Upper lobe of right lung (tissue), 1 donor: Measurements from ENCODE around the gene NCEH1. TPM values are rescaled to one million over a fixed set of nuclear protein-coding genes. Genes with fewer than 3 reads are reported as not detected.
A peak's percentile ranks its signal among the peaks of the same experiment; 100 is the strongest.
"Not testable (repeated sequence)": the region's sequence is repeated elsewhere in the genome, so short reads cannot be mapped to it uniquely, and the experiment has no call there.

Experiments used
- ATAC-seq: fragments of 200-7000 bp; cut with Tn5 transposase; one replicate; pipeline ENCODE4 v1.9.1; 2020; ENCODE audit warnings: mild to moderate bottlenecking, moderate library complexity
- DNase-seq: peaks from one replicate; pipeline ENCODE4 v3.0.0-alpha.2; 2020
- H3K27ac ChIP-seq: fragments of 200-600 bp; one replicate; pipeline ENCODE4 v1.8.0; 2022
- H3K27me3 ChIP-seq: fragments of 200-600 bp; one replicate; pipeline ENCODE4 v1.8.0; 2022; ENCODE audit warnings: mild to moderate bottlenecking
- H3K36me3 ChIP-seq: fragments of 200-600 bp; one replicate; pipeline ENCODE4 v1.8.0; 2022
- H3K4me1 ChIP-seq: fragments of 200-600 bp; one replicate; pipeline ENCODE4 v1.8.0; 2022
- H3K4me3 ChIP-seq: fragments of 200-600 bp; one replicate; pipeline ENCODE4 v1.8.0; 2022; ENCODE audit warnings: mild to moderate bottlenecking
- H3K9me3 ChIP-seq: fragments of 200-600 bp; one replicate; pipeline ENCODE4 v1.8.0; 2022
- intact Hi-C: fragments of 100-400 bp; cut with DNase I; formaldehyde crosslinking; loops from one replicate; pipeline ENCODE4 v1.11.0; 2022
- total RNA-seq: library from RNA; stranded (reverse); fragmentation: NEBNext Ultra II Directional; extraction: Animal tissue kit (Norgen Biotek cat#: 25700); gene quantifications from one replicate; pipeline ENCODE4 v1.2.1, GENCODE V29; 2021
- TF ChIP-seq, protein P1 (sequence below): fragments of 200-600 bp; IDR thresholded peaks from one replicate; pipeline ENCODE4 v1.8.0; 2022; ENCODE audit warnings: antibody characterized with exemption
- donor health status: DM: no; HTN: yes; CAD: no; lungs with severe emphysema.

NCEH1 gene
- total RNA-seq, 1 donor from 2014 or later = 62.1 TPM

DNA sequence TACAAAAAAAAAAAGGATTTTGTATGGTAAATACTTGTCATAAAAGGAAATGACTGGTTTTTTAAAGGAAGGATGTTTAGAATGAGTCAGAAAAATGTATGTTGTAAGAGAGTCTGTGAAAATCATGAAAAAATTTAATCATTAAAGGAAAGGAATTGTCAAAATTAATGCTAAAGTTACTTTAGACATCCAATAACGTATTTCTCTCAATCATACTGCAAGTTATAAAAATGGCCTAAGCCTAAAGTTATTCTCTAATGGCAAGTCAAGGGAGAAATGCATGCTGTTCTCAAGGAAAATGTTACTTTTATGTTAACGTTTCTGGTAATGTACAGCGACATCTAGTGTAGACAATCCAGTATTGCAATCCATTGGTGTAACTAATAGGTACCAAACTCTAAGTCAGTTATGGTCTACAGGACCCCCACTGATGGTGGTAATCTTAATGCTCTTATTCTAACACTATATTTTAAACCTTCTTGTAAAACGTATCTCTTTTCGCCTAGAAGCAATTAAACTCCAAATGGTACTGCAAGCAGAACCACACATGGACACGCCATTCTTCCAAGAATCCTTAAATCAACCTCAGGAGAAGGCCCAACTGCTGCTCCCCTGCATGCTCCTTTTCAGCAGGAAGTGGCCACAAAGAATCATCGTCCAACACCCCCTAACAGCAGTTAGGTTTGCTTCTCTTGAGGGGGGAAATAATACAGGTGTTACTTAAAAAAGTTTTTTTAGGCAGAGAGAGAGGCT, 35.2 kb downstream of the NCEH1 start:
- Histone ChIP-seq H3K4me1 (peaks cover 18% of the 10 kb centered on the region), H3K9me3 (no peaks in the 10 kb centered on the region), H3K27me3 (no peaks in the 10 kb centered on the region), H3K27ac (no peak overlapping the region), H3K36me3 (no peaks in the 10 kb centered on the region), H3K4me3 (no peak overlapping the region)
- DNase-seq = no peak
- peak; percentile 48 for ATAC-seq
- TF ChIP-seq, protein P1, sequence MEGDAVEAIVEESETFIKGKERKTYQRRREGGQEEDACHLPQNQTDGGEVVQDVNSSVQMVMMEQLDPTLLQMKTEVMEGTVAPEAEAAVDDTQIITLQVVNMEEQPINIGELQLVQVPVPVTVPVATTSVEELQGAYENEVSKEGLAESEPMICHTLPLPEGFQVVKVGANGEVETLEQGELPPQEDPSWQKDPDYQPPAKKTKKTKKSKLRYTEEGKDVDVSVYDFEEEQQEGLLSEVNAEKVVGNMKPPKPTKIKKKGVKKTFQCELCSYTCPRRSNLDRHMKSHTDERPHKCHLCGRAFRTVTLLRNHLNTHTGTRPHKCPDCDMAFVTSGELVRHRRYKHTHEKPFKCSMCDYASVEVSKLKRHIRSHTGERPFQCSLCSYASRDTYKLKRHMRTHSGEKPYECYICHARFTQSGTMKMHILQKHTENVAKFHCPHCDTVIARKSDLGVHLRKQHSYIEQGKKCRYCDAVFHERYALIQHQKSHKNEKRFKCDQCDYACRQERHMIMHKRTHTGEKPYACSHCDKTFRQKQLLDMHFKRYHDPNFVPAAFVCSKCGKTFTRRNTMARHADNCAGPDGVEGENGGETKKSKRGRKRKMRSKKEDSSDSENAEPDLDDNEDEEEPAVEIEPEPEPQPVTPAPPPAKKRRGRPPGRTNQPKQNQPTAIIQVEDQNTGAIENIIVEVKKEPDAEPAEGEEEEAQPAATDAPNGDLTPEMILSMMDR = peak; percentile 85
- intact Hi-C loops = no loop called here

DNA sequence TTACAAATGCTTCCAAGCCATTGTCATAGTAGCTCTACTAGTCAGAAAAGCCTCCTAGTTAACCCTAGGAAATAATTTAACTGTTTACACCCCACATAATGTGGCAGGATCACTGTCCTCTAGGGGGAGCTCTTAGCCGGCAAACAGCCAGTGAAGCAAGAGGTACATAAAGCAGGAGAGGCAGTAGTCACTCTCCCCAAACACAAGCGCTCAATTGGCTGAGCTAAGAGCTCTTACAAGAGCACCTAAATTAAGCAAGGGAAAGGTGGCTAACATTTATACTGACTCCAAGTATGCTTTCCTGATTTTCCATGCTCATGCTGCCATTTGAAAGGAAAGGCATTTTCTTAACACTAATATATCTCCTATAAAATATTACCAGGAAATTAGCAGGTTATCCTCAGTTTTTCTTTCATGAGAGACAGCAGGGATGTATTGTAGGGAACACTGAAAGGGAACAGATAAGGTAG, 37.6 kb downstream of the NCEH1 start:
- peaks cover 18% of the 10 kb centered on the region for H3K4me1 ChIP-seq
- intact Hi-C loops = no loop called here
- peak; percentile 96 for ATAC-seq
- H3K4me3 ChIP-seq = no peak overlapping the region
- H3K27ac ChIP-seq = peak overlapping the region; percentile 24
- no peaks in the 10 kb centered on the region for H3K27me3 ChIP-seq
- DNase-seq = peak; percentile 73
- TF ChIP-seq, protein P1 = peak; percentile 69
- H3K36me3 ChIP-seq = no peaks in the 10 kb centered on the region
- H3K9me3 ChIP-seq = no peaks in the 10 kb centered on the region

DNA sequence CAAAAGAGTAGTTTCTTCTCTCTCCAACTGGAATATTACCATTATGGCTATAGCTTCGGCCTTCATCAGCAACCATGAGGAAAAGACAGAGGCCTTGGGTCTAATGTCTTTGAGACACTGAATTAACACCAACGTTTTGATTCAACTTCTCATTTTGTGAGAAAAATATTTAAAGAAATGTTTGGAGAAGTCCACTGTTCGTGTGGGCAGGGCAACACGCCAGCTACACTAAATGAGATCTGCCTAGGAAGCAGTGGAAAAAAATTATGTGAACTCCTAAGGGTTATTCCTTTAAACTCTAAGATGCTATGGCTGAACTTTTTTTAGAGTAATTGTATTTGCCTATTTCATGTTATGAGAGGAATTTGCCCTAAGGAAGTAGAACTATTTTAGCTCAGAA, 41.8 kb downstream of the NCEH1 start:
- H3K4me3 ChIP-seq = no peak overlapping the region
- no peak overlapping the region for H3K27ac ChIP-seq
- intact Hi-C loops = no loop called here
- H3K4me1 ChIP-seq = peaks cover 12% of the 10 kb centered on the region
- ATAC-seq (no peak), DNase-seq (no peak)
- no peaks in the 10 kb centered on the region for H3K27me3 ChIP-seq
- no peaks in the 10 kb centered on the region for H3K36me3 ChIP-seq
- no peaks in the 10 kb centered on the region for H3K9me3 ChIP-seq
- TF ChIP-seq, protein P1 = no peak

DNA sequence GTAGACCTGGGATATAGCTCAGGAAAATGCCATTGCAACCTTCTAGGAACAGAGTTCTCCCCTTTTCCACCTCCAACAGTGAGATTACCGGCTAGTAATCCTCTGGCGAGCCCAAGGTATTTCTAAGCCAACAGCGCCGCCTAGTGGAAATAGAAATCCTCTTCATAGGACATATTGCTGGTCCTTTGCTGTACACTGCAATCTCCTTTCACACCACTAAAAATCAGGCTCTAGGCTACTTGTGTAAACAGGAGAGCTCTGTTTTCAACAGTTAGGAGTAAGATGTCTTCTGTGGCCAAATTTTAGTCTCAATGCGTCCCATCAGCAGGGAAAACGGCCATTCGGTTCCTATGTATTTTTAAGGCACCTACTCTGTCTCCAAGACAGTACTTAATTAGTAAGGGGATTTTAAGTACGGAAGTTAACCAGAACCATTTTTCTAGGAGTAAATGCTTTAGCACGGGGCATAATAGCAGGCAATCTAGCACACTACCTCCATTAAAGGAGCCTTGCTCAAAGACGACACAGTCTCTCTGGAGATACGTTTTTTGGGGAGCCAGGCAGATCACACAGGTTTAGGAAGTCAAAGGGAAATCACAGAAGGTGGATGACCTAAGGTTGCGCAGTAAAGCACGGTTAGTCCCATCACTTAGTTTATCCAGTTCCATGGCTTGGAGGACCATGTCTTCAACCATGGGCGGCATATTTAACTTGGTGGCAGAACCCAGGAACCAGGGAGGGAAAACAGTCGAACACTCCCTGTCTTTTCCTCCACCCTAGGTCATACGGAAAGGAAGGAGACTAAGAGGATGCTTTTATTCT, 43.8 kb downstream of the NCEH1 start:
- TF ChIP-seq, protein P1 = peak; percentile 87
- Histone ChIP-seq H3K27me3 (no peaks in the 10 kb centered on the region), H3K4me1 (no peaks in the 10 kb centered on the region), H3K36me3 (no peaks in the 10 kb centered on the region), H3K4me3 (no peak overlapping the region), H3K27ac (no peak overlapping the region), H3K9me3 (no peaks in the 10 kb centered on the region)
- DNase-seq = no peak
- intact Hi-C loops = no loop called here
- peak; percentile 99 for ATAC-seq

DNA sequence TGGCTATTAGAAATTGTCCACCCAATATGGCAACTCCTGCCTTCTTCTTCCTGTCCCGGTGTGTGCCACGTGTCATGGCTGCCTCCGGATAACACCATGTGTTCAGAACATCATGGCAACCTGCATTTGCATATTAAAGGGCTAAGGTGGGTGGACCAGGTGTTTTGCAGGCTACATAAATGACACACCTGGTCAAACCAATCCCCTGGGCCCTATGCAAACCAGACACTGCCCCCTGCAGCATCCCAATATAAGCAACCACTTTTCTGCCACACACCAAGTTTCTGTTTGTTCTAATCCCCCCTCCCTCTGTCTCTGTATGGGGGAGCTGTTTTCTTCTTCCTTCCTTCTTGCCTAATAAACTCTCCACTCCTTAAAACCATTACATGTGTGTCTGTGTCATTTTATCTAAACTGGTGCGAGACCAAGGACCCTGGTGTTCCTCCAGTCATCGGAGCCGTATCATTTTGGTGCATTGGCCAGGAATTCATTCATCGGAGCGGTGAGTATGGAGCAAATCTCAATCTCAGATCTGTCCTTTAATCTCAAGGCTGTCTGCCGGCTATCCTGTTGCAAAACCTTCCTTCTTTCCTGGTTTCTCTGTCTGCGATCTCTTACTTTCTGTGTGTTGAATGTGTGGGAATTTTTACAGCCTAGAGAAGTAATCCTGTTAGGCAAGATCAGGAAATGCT, 44.5 kb downstream of the NCEH1 start:
- DNase-seq (no peak), ATAC-seq (no peak)
- H3K27me3 ChIP-seq = no peaks in the 10 kb centered on the region
- H3K4me1 ChIP-seq = no peaks in the 10 kb centered on the region
- H3K4me3 ChIP-seq = no peak overlapping the region
- intact Hi-C loops = no loop called here
- H3K27ac ChIP-seq = no peak overlapping the region
- TF ChIP-seq, protein P1 = no peak
- no peaks in the 10 kb centered on the region for H3K36me3 ChIP-seq
- no peaks in the 10 kb centered on the region for H3K9me3 ChIP-seq

DNA sequence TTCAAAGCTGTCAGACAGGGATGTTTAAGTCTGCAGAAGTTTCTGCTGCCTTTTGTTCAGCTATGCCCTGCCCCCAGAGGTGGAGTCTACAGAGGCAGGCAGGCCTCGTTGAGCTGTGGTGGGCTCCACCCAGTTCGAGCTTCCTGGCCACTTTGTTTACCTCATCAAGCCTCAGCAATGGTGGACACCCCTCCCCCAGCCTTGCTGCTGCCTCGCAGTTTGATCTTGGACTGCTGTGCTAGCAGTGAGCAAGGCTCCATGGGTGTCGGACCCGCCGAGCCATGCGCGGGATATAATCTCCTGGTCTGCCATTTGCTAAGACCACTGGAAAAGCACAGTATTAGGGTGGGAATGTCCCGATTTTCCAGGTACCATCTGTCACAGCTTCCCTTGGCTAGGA, 45.4 kb downstream of the NCEH1 start:
- DNase-seq, H3K27ac ChIP-seq, H3K9me3 ChIP-seq, H3K27me3 ChIP-seq, intact Hi-C loops, H3K4me1 ChIP-seq, H3K4me3 ChIP-seq, H3K36me3 ChIP-seq, ATAC-seq: not testable (repeated sequence)

DNA sequence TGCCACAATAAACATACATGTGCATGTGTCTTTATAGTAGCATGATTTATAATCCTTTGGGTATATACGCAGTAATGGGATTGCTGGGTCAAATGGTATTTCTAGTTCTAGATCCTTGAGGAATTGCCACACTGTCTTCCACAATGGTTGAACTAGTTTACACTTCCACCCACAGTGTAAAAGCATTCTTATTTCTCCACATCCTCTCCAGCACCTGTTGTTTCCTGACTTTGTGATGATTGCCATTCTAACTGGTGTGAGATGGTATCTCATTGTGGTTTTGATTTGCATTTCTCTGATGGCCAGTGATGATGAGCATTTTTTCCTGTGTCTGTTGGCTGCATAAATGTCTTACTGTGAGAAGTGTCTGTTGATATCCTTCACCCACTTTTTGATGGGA, 50.4 kb downstream of the NCEH1 start:
- H3K27me3 ChIP-seq, H3K27ac ChIP-seq, H3K4me3 ChIP-seq, ATAC-seq, DNase-seq, H3K9me3 ChIP-seq, intact Hi-C loops, H3K36me3 ChIP-seq, H3K4me1 ChIP-seq: not testable (repeated sequence)
